ACC112 (cell line): ENCODE results near the gene PIGT.

Source experiments
- H2AFZ ChIP-seq: fragments of 200-600 bp; sonication (generic); one replicate; pipeline ENCODE4 v1.6.0; 2017; ENCODE audit warnings: antibody characterized with exemption, low read length; ENCODE audit not compliant: unreplicated experiment
- H3K27ac ChIP-seq: fragments of 200-600 bp; sonication (generic); 2 replicates; pipeline ENCODE4 v1.5.1; 2014; ENCODE audit warnings: low read depth, mild to moderate bottlenecking, antibody characterized with exemption, low read length, moderate library complexity
- H3K27me3 ChIP-seq: fragments of 200-600 bp; sonication (generic); 2 replicates; pipeline ENCODE4 v1.6.1; 2014; ENCODE audit warnings: mild to moderate bottlenecking, antibody characterized with exemption, low read length, moderate library complexity, mixed read lengths; ENCODE audit not compliant: insufficient read depth
- H3K36me3 ChIP-seq: fragments of 200-600 bp; sonication (generic); 2 replicates; pipeline ENCODE4 v1.6.1; 2016; ENCODE audit warnings: mild to moderate bottlenecking, antibody characterized with exemption, low read length, moderate library complexity, mixed read lengths; ENCODE audit not compliant: insufficient read depth
- H3K4me1 ChIP-seq: fragments of 200-600 bp; sonication (generic); one replicate; pipeline ENCODE4 v1.6.1; 2016; ENCODE audit warnings: low read length, mixed read lengths; ENCODE audit not compliant: insufficient read depth, unreplicated experiment, control insufficient read depth
- H3K4me3 ChIP-seq: fragments of 200-600 bp; sonication (generic); 2 replicates; pipeline ENCODE4 v1.5.1; 2014; ENCODE audit warnings: mild to moderate bottlenecking, low read depth, low read length
- H3K79me2 ChIP-seq: fragments of 200-600 bp; sonication (generic); one replicate; pipeline ENCODE4 v1.6.0; 2016; ENCODE audit warnings: low read length; ENCODE audit not compliant: control insufficient read depth, unreplicated experiment, insufficient read depth

PIGT gene

GRCh38 chr20:45410887-45411286 is 5.1 kb upstream of the PIGT start:
- H3K27ac ChIP-seq = no peak overlapping the region
- H3K4me1 ChIP-seq = no peaks in the 10 kb centered on the region
- H3K27me3 ChIP-seq = peaks cover 16% of the 10 kb centered on the region; the same call in 1 of the 2 replicates
- no peaks in the 10 kb centered on the region for H3K36me3 ChIP-seq
- H2AFZ ChIP-seq = no peak overlapping the region
- H3K4me3 ChIP-seq = no peak overlapping the region
- no peaks in the 10 kb centered on the region for H3K79me2 ChIP-seq

DNA sequence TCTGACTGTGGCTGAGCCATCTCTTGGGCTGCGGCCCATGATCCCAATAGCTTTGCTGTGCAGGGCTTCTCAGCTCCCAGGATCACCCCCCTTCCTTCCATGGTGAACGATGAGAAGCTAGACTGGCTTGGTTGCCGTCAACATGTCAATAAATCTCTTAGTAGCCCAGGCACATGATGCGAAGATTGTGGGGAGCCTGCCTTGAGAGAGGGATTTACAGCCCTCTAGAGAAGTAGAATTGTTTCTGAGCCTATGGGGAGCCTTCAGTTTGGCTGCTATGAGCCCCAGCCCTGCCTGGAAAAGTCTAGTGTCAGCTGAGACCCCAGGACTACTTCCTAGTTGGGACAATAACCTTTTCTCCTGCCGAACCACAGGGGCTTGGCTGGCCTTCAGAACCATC is 3.3 kb upstream of the PIGT start:
- Histone ChIP-seq H3K27me3 (no peaks in the 10 kb centered on the region), H3K36me3 (no peaks in the 10 kb centered on the region), H3K4me1 (peaks cover 3% of the 10 kb centered on the region), H2AFZ (no peak overlapping the region), H3K4me3 (no peak overlapping the region), H3K27ac (no peak overlapping the region), H3K79me2 (peaks cover 14% of the 10 kb centered on the region)

- no peak overlapping the region for H3K4me3 ChIP-seq
- no peaks in the 10 kb centered on the region for H3K36me3 ChIP-seq
- no peaks in the 10 kb centered on the region for H3K27me3 ChIP-seq
- H3K27ac ChIP-seq = no peak overlapping the region
- H3K4me1 ChIP-seq = peaks cover 8% of the 10 kb centered on the region
- H2AFZ ChIP-seq = no peak overlapping the region
- H3K79me2 ChIP-seq = peaks cover 21% of the 10 kb centered on the region
These were observed 2.5 kb upstream of the PIGT start for GRCh38 chr20:45413479-45413878.

DNA sequence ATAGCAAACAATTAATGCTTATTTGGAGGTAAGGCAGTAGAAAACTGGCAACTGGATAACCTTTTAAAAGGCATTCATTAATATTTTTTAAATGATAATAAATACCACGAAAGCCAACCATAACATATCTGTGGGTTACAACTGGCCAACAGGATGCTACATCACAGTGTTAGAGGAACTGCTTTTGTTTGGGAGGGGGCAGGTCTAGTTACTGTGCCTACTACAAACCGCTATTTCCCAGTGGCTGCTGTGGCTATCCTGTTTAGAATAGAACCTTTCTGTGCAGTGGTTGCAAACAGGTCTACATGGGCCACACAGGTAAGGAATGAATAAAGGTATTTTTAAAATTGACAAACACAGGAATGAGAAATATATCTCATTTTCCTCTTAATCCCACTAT is 976 bp downstream of the PIGT start:
- Histone ChIP-seq H3K4me3 (peak overlapping the region; percentile 97), H2AFZ (no peak overlapping the region), H3K4me1 (peaks cover 25% of the 10 kb centered on the region), H3K27me3 (no peaks in the 10 kb centered on the region), H3K79me2 (peaks cover 21% of the 10 kb centered on the region), H3K36me3 (peaks cover 18% of the 10 kb centered on the region), H3K27ac (peak overlapping the region; percentile 67; the same call in 1 of the 2 replicates)

- Histone ChIP-seq H2AFZ (no peak overlapping the region), H3K36me3 (peaks cover 18% of the 10 kb centered on the region), H3K4me3 (no peak overlapping the region), H3K27ac (peak overlapping the region; percentile 92), H3K27me3 (no peaks in the 10 kb centered on the region), H3K79me2 (peaks cover 21% of the 10 kb centered on the region), H3K4me1 (peaks cover 25% of the 10 kb centered on the region)
These were observed 3.5 kb downstream of the PIGT start for GRCh38 chr20:45419188-45420091.

DNA sequence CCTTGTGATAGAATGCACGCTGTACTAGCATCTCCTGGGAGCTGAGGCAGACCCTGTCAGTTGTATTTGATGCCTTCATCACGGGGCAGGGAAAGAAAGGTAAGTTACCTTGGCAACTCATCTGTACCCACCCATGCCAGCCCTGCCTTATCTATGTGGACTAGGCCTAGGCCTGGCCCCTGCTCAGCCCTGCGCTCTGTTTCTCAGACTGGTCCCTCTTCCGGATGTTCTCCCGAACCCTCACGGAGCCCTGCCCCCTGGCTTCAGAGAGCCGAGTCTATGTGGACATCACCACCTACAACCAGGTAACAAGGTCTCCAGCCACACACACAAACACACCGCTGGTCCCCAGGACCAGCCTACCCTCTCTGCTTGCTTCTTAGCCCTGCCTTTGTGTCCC is 4.2 kb downstream of the PIGT start:
- H3K36me3 ChIP-seq = peaks cover 18% of the 10 kb centered on the region
- no peak overlapping the region for H2AFZ ChIP-seq
- peak overlapping the region; percentile 83 for H3K27ac ChIP-seq

GRCh38 chr20:45423700-45424099 is 7.8 kb downstream of the PIGT start:
- Histone ChIP-seq H3K4me3 (no peak overlapping the region), H3K4me1 (peaks cover 15% of the 10 kb centered on the region), H3K27ac (no peak overlapping the region), H3K36me3 (peaks cover 18% of the 10 kb centered on the region), H3K79me2 (no peaks in the 10 kb centered on the region), H3K27me3 (no peaks in the 10 kb centered on the region), H2AFZ (no peak overlapping the region)

More for the DNA sequence above, 4.2 kb downstream of the PIGT start:
- Histone ChIP-seq H3K27me3 (no peaks in the 10 kb centered on the region), H3K4me1 (peaks cover 25% of the 10 kb centered on the region), H3K4me3 (no peak overlapping the region), H3K79me2 (peaks cover 21% of the 10 kb centered on the region)

GRCh38 chr20:45425561-45425960 is 9.6 kb downstream of the PIGT start:
- Histone ChIP-seq H3K27me3 (no peaks in the 10 kb centered on the region), H3K79me2 (no peaks in the 10 kb centered on the region), H3K4me3 (no peak overlapping the region), H2AFZ (no peak overlapping the region), H3K4me1 (peaks cover under 1% of the 10 kb centered on the region), H3K27ac (no peak overlapping the region), H3K36me3 (peaks cover 12% of the 10 kb centered on the region)

- Histone ChIP-seq H3K36me3 (peaks cover 3% of the 10 kb centered on the region; the same call in 1 of the 2 replicates), H3K79me2 (no peaks in the 10 kb centered on the region), H3K4me3 (no peak overlapping the region), H3K4me1 (no peaks in the 10 kb centered on the region), H2AFZ (no peak overlapping the region), H3K27me3 (no peaks in the 10 kb centered on the region), H3K27ac (no peak overlapping the region)
These were observed 10.5 kb downstream of the PIGT start for GRCh38 chr20:45426320-45427016.

- no peaks in the 10 kb centered on the region for H3K79me2 ChIP-seq
- no peak overlapping the region for H3K27ac ChIP-seq
- H3K36me3 ChIP-seq = no peaks in the 10 kb centered on the region
- H3K4me1 ChIP-seq = no peaks in the 10 kb centered on the region
- no peak overlapping the region for H3K4me3 ChIP-seq
- no peak overlapping the region for H2AFZ ChIP-seq
- no peaks in the 10 kb centered on the region for H3K27me3 ChIP-seq
These were observed 11.6 kb downstream of the PIGT start for GRCh38 chr20:45427236-45428149.
